Stimulated activated CD4-positive, alpha-beta T cell treated with anti-CD3 and anti-CD28 coated beads, TNF-alpha, amount 100 ng/mL, for 48 hours (primary cell): Measurements from ENCODE around the gene DIAPH3.

Experiments
- DNase-seq, 3 donors: peaks; one replicate each; pipeline ENCODE4 v3.0.0-alpha.2; 2020; ENCODE audit warnings: low read depth in 3 of 3

The DIAPH3 gene

DNA sequence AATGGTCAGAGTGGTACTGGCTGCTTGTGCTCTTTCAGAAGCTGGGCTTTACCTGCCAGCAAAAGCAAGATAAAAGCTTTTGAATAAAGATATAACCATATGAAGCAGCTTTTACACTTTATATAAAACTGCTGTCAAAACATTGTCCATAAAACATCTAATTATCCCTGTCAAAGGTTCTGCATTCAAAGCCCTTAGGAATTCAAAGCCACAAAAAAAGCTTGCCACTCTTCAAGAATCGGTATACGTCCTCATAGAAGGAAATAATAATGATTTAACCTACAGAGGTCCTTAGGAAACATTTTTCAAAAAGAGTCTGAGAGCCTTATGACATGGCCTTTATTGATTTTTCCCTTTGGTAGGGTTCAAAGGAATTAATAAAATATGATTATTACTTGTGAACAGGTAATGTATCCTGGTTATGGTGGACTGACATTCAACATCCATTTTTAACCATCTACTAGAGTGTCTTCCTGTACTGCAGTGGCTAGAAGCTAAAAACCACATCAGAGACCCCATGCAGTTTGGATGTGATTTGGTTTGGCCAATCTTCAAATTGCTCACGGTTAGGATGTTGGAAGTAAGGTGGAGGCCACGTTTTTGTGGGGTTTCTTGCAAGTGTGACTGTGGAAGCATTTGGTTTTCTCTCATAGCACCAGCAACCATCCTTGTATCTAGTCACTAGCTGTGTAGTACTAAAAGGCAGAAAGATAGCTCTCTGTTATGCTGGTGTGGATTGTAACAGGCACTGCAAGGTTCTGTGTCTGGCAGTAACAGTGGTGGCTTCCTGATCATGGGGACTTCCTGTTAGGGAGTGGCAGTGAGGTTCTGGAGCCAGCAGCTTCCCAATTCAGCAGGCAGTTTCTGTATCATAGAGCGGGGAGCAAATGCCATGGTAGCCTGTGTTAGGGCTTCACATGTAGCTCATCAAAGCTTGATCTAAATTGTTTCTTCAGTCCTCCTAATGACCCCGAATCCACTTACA lies 441.5 kb downstream of the DIAPH3 start:
- DNase-seq: no peak

DNA sequence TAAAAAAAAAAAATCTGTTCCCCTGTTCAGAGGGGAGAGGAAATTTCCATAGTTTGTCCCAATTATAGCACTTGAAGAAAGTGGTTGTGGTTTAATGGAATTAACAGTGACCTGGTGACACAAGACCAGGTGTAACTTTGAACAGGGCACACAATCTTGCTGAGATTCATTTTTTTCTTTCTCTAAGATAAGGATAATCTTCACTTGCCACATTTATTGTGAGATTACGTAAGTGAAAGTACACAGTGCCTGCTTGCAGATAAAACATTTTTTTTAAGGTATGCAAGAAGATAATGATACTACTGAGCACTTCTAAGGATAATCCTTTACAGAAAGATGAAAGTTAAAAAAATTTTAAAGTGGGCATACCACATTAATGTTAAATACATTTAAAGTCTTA lies 448.1 kb downstream of the DIAPH3 start:
- DNase-seq: no peak

DNA sequence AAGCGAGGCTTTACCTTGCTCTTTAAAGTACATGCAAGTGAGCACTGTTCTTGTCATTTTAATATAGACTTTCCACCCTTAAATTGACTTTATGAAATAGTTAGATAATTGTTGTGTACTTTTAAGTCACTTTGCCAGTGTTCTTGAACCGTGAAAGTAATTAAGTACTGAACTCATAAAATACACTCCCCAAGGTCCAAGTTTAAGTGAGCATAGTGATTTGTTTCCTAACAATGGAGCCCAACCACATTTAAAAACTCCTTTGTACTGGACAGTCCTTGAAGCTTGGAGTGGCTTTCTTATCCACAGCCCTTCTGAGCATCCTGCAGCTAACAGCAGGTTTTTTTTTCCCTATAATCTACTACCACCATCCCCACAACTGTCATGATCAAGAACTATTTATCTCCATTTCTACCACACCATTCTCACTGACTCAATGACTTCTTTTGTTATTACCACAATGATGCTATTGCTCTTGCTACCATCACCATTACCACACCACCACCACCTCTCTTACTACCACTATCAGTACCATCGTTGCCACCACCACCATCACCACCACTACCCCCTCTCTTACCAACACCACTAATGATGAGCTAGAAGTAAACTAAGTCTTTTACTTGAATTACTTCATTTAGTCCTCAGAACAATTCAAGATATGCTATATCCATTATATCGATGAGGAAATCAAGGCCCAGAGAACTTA lies 452.6 kb downstream of the DIAPH3 start:
- DNase-seq: no peak

DNA sequence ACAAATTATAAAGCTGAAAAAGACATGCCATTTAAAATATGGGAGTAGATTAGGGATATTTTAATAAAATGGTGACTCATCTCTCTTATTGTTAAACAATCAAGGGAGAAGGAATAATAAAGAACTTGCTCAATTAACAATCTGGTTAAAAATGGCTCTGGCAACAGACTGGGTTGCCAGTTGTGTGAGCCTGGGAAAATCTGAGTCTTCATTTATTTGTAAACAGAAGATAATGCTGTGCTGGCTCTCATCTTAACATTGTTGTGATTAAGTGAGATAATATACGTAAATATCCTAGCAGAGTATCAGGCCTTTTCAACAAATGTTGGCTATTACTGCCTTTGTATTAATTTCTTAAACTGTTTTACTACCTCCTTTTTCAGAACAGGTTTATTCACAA lies 453.3 kb downstream of the DIAPH3 start:
- no peak for DNase-seq

DNA sequence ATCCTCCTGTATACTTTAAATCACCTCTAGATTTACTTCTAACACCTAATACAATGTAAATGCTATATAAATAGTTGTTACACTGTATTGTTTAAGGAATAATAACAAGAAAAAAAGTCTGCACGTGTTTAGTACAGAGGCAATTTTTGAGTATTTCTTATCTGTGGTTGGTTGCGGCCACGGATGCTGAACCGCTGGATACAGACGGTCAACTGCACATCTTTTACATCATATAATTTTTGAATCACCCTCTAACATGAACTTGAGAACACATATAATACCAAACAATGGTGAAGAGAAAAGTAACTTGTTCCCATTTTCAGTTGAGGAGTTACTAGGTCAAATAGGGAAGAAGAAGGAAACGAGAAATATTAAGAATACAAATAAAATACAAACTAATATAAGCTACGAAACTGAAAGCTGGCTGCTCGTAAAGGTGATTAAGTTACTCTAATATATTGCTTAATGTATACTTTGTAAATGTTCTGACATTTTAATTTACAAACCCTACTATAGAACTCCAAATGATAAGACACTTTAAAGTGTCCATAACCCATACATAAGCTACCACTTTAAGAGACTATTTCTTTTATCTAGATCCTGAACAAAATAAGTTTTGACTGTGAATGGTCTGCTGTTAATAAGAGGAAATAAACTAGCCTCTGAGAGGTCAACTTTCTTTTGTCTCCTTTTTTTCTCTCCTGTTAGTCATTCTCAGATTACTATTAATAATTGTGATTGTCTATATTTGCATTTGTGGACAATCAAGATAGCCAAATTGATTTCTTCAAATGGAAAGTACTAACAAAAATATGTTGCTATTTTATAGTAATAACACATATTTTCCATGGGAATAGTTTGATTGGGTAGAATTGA lies 457.4 kb downstream of the DIAPH3 start:
- no peak for DNase-seq

DNA sequence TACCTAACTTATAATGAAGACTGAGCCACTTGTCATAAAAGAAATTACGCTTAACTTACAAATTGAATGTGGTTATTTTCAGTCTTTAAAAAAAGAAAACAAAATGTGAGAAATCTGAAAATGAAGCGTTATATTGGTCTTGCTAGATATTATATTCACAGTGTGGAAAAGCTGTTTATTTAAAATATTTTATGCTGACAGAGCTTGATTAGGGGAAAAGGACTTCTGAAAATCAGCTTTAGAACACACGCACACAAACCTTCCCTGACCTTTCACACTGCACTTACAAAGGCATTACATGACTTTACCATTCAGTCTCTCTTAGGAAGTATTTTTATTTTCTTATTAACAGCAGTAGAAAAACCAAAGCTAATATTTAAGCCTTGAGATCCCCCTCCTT lies 461.5 kb downstream of the DIAPH3 start:
- DNase-seq: no peak

DNA sequence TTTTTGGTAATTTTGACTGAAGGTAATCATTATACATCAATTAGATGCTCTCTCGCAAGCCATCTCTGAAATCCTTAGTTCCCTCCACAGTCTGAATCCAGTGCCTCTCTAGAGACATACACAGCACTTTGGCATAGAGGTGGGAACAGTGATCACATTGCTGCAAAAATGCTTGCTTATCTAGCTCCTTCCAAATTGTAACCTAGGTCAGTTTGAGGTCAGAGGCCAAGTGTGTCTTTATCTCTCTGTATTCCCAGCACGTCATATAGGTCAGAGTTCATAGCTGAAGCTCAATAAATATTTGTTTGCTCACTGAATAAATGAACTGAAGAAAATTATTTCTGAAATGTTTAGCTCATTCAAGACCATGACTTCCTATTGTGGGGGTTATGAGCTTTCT lies 462.5 kb downstream of the DIAPH3 start:
- no peak for DNase-seq

DNA sequence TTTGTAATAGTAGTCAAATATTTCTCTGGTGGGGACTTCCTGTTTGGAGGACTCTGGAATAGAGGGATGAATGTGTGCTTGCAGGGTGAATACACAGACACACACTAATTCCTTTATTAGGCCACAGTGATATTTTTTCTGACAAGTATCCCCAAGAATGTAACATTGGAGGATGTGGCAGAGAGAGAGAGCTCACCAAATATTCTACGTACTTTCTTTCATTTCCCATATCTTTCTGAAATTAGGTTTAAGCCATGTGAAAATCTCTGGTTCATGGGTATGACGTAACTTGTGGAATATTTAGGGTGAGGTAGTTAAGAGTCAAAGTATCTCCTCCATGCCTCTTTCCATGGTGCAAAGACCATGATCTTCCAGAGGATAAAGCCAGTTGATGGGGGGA lies 463.4 kb downstream of the DIAPH3 start:
- no peak for DNase-seq

DNA sequence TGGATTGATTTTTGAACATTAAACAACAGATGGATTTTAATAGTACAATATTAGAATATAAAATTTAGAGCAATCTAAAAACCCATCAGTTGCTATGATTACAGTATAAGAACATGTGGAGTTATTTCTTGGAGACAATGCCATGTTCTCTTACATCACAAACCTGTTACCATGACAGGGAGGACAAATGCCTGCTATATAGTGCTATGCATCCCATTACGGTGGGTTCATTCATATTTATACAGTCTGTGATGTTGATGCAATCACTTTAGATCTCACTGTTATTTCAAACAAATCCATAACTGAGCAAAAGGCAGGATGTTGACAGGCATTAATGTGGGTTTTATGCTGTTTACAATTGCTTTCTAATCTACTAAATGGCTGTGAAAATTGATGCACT lies 467.5 kb downstream of the DIAPH3 start:
- no peak for DNase-seq

DNA sequence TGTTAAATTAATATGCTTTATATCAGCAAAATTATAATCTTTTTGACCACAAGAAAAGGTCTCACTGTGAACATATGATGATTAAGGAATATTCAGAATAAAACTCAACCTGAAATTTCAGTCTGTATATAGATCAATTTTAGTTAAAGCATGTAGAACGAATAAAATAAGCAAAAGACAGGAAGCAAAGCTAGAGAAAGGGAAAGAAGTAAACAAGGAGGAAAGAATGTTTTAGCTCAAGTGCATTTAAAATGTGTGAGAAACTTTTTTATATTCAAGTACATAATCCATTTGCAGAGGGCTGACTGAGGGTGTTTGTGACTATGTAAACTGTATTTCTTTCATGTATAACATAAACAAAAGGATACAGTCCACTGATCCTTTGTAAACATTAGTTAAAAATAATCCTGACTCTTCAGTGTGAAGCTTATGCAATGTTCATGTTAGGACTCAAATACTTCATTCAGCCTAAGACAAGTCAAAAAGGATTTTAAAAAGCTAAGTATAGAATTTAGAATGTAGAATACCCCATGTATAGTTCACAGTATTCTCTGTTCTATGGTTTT lies 472.1 kb downstream of the DIAPH3 start:
- no peak for DNase-seq

DNA sequence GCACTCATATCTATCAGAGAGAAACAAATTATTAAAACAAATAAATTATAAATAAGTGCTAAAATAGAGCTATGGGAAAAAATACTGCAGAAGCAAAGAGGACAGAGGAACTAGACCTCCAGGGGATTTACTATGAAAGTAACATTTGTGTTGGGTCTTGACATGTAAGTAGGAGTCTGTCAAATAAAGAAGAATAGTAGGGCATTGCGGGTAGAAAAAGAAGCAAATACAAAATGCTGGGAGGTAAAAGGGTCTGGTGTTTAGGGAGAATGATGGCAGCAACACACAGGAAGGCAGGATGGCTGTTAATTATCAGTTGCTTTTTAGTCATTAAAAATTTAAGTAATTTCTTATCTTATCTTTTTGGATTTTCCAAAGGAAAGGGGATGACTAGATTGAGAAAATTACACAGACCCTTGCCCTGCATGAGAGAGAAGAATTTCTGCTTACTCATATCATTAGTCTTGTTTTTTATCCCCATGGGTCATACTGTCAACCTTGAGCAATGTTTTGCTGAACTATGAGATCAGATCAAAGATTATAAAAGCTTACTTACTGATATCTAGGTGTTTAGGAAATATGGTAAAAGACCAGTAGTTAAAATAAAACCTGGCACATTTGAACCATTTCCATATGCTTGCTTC lies 472.7 kb downstream of the DIAPH3 start:
- no peak for DNase-seq

DNA sequence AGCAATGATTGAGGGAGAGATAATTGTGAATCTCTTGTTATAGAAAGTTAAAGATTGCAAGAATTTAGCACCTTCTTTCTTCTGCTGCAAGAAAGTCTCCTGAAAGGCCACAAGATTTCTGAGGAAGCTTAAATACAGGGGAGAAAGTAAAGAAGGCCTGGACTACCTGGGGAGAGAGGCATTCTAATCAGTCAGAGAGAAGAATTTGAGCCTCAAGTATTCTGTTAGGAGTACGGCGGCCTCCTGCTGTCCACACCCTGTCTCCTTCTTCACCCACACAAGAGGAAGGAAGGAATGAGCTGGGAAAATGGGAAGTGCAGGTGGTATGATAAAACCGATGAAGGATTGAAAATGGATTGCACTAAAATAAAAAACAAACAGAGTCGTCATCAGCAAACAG lies 474.7 kb downstream of the DIAPH3 start:
- no peak for DNase-seq

DNA sequence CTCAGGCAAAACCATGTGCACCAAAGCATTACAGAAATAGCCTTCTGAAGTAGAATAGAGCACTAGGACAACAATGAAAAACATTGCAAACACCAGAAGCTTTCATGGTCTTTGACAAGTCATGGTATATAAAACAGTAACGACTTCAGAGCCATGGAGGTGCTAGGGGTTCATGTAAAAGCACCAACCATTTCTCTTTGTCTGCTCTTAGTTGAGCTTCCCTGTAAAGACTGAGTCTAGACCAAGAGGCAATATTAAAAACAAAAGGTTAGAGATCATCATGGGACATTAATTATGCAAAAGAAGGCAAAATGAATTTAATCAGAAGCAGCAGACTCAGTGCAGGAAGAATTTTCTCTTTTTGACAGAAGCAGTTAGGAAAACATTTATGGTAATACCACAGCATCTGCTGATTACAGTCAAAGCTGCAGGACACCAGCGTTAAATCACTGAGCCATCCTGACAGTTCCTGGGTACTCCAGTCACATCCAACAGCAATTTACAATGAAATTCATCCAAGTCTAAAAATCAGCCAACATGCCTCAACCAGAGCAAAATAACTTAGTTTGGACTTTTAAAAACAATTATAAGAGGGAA lies 476.8 kb downstream of the DIAPH3 start:
- DNase-seq: no peak

DNA sequence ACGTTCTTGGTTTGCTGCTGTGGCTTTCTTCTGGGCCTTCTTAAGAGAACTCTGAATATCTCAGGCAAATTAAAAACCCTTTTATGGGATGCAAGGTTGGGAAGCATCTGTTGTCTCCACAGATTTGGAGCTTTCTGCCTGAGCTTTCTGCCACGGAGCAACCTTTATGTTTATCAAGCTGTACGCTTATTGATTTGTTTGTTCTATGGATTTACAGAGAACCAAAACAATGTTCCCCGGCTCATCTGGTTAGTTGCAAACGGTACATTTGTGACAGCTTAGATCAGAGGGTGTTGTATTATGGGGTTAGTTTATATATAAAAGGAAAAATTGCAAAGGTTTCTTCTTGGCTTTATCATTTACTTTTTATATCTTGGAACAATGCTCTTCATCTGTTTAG lies 479.6 kb downstream of the DIAPH3 start:
- DNase-seq: no peak

DNA sequence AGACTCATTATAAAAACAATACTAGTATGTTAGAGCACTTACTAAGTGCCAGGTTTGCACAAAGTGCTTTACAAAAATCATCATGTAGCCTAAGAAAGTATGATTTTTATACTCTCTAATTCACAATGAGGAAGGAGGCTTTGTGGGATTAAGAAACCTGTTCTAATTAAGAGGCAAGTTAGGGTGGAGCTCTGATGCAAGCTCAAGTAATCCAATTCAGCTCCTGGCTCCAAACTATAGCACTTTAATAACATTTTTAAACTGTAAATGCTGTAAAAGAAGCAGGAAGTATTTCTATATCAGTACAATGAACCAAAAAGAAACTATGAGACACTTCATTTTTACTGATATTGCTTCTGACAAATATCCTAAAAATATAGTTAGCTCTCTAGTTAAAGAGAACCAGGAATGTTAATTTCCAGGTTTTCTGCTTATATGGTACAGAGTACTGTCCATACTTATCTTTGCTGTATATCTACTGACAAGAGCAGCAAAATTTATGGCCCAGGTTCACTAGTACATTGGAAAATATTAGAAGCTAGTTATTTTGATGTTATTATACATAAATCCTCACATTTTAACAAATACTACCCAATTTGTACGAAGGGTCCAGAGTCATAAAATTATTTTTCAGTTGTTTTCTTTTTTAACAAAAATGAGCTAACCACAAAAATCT lies 482.0 kb downstream of the DIAPH3 start:
- DNase-seq: no peak

DNA sequence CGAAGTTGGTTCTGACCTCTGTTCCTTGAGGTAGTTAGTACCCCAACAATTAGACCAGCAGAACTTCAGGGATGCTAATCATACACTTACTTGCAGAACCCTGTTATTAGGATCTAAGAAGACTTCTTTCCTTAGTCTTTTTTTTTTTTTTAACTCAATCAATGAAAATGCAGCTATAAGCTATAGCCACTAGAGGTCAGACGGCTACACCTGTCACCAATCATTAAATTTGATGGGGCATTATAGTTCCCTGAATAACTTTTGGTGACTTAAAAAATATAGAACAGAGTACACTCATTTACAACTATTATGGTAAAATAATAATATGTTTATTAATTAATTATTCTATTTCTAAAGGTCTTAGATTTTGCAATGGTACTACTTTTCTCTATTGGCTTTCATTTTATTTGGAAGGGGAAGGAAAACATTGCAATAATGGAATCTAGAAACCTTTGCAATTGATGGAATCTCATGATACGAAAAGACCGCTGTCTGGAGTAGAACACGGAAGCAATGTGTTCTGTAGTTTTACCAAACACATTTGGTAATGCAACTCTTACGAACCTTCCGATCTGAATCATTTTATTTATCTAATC lies 483.2 kb downstream of the DIAPH3 start:
- DNase-seq: no peak

DNA sequence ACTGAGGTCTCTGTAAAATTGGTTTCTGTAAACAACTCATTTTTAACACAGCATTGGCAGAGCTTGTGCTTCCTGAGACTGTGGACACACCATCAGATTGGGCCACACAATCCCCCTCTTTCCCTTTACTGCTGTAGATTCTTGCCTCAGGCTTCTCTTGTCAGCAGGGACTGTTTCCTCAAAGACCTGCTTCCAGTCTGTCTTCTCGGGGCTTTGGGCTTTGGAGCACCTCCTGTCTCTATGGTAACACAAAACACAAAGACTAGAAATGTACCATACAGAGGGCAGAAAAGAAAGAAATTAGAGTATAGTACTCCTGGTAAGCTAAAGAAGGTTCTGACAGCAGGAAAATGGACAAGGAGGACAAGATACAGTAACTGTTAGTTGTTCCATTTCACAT lies 484.5 kb downstream of the DIAPH3 start:
- no peak for DNase-seq

DNA sequence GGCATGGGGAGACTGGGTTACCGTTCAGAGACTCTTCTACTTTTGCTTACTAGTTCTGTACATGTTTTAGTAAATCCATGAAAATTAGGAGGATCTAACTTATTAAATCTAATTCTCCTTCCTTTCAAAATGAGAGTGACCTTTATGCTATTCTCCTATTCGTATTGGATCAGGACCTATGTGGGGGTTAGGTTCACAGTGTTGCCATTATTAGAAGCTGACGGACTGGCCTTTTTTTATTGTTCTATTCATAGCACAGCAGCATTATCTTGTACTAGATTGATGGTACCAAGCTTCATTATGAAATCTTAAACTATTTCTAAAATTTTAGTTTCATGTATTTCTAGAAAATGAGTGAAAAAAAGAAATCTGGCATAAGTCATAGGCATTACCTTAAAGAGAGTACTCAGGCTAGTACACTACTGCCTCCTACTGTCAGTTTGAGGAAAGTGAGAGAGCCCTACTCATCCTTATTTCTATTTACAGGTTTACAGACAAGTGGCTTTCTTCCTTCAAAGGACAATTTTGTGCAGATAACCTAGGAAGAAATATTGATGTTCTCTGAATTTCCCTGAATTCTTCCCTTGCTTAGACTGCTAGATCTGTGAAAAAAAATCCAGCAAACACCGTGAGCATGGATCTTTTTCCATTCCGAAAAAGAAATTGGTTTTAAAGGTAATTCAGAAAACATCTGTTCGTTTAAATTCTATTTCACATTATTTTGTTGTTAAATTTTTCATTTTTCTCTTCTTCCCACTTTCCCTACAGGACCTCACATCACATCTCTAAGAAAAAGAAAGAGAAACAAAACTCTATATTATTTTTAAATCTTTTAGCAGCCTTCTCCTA lies 485.5 kb downstream of the DIAPH3 start:
- DNase-seq: no peak

DNA sequence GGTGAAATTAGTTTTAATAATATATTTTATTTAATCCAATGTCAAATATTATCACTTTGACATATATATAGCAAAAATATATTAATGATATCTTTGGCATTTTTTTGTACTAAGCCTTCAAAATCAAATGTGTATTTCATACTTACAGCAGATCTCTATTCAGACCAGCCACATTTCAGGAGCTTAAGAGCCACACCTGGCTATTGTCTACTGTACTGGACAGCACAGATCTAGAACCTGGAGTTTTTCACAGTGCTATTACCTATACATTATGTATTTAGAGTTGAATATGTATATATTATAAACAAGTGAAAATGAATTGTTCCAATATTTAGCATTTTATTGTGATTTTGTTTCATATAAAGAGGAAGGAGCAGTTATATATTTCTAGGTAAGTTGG lies 486.3 kb downstream of the DIAPH3 start:
- no peak for DNase-seq
